Measurements from ENCODE around the gene NGEF. TPM values are rescaled to one million over a fixed set of nuclear protein-coding genes. Genes with fewer than 3 reads are reported as not detected.

NGEF gene
- total and polyA plus RNA-seq, 3 experiments from 2014 or later: 0.38 TPM; not detected in 2

DNA sequence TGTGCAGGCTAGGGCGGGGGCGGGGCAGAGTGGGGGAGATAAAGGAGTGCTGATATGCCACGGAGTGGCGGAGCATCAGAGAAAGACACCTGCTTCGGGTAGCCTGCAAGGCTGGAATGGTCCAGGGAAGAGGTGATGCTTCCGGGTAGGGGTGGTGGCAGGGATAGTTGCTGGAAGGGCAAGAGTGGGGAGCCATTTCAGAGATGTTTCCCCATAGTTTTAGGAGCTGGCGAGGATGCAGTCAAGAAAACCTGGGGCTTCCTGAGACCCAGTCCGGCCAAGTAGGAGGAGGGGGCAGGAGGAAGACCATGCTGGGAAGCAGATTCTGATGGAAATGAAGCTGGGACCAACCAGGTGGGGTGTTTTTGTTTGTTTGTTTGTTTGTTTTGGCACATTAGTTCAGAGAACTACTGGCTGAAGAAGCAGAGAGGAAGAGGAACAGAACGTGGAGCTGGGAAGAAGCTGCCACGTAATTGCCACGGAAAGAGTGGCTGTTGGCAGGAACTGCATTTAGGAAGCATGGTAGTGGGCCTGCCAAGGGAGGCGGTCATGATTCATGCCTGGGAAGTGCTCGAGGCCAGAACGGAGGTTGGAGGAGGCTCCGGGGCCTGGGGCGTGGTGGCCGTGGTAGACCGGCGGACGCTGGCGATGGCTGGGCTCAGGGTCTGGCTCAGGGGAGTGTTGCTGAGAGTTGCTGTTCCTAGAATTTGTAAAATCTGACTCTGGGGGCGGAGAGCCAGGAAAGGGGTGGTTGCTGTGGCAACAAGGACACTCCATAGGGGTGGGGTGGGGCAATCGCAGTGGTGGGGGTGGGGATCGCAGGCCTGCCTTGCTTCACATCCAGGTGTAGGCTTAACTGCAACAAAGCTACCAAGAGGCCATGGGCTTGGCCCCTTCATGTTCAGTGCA lies 38.4 kb upstream of the NGEF start:
- Histone ChIP-seq H3K4me3 (ENCODE audit: low read length) (no peak overlapping the region), H3K9me3 (ENCODE audit: low read length) (no peaks in the 10 kb centered on the region), H3K36me3 (ENCODE audit: insufficient read depth, low read length) (no peaks in the 10 kb centered on the region), H3K27me3 (ENCODE audit: insufficient read depth, low read length, poor library complexity, severe bottlenecking) (no peaks in the 10 kb centered on the region), H3K27ac (ENCODE audit: low read depth, low read length) (no peak overlapping the region), H3K4me1 (ENCODE audit: insufficient read depth, low read length) (peaks cover 16% of the 10 kb centered on the region)
- ChIA-PET CTCF (interaction anchor here (1.2 to 2.0 kb wide), 3 partner anchors 9 to 200 kb away, joined by 3 to 12 read pairs (median 3); partner anchors contain the start of genes ATG16L1 and INPP5D), POLR2A (no interaction called here)
- H3K9me3 Mint-ChIP-seq: no peaks in the 10 kb centered on the region
- peak overlapping the region in 1 of 8 donors; percentile 9 for H3K27ac Mint-ChIP-seq
- H3K4me1 Mint-ChIP-seq: peaks cover 19 to 29% (median 28%) of the 10 kb centered on the region in 3 donors
- no peaks in the 10 kb centered on the region for H3K36me3 Mint-ChIP-seq
- peaks cover 0 to 3% of the 10 kb centered on the region in 2 donors for H3K27me3 Mint-ChIP-seq
- no peak for DNase-seq
- no peak overlapping the region for H3K4me3 Mint-ChIP-seq

- CTCF ChIA-PET: interaction anchor here (0.6 to 3.5 kb wide), 4 partner anchors 11 to 202 kb away, joined by 3 to 17 read pairs (median 3); partner anchors contain the start of genes ATG16L1 and INPP5D
Measured at GRCh38 chr2:233049194-233049761, 36.2 kb upstream of the NGEF start.

GRCh38 chr2:233048569-233049193 lies 35.6 kb upstream of the NGEF start:
- peaks cover 6% of the 10 kb centered on the region for H3K4me1 ChIP-seq (ENCODE audit: insufficient read depth, low read length)
- no peaks in the 10 kb centered on the region for H3K36me3 Mint-ChIP-seq
- no peaks in the 10 kb centered on the region for H3K9me3 ChIP-seq (ENCODE audit: low read length)
- H3K9me3 Mint-ChIP-seq: no peaks in the 10 kb centered on the region
- no peaks in the 10 kb centered on the region for H3K27me3 ChIP-seq (ENCODE audit: insufficient read depth, low read length, poor library complexity, severe bottlenecking)
- POLR2A ChIA-PET: no interaction called here
- no peak overlapping the region for H3K4me3 ChIP-seq (ENCODE audit: low read length)
- H3K27me3 Mint-ChIP-seq: peaks cover 0 to under 1% of the 10 kb centered on the region in 2 donors
- peaks cover 10 to 22% (median 18%) of the 10 kb centered on the region in 3 donors for H3K4me1 Mint-ChIP-seq
- no peak for DNase-seq
- H3K36me3 ChIP-seq (ENCODE audit: insufficient read depth, low read length): no peaks in the 10 kb centered on the region
- peak overlapping the region in 3 of 8 donors; percentile 52 to 88 (median 70) for H3K27ac Mint-ChIP-seq
- CTCF ChIA-PET: interaction anchor here (0.6 to 3.5 kb wide), 2 partner anchors 11 to 203 kb away, joined by 3 to 17 read pairs; partner anchors contain the start of genes ATG16L1 and INPP5D
- H3K27ac ChIP-seq (ENCODE audit: low read depth, low read length): no peak overlapping the region
- H3K4me3 Mint-ChIP-seq: peak overlapping the region in 1 of 7 donors; percentile 57

More at GRCh38 chr2:233049194-233049761, 36.2 kb upstream of the NGEF start:
- Histone ChIP-seq H3K36me3 (ENCODE audit: insufficient read depth, low read length) (no peaks in the 10 kb centered on the region), H3K27ac (ENCODE audit: low read depth, low read length) (no peak overlapping the region), H3K27me3 (ENCODE audit: insufficient read depth, low read length, poor library complexity, severe bottlenecking) (no peaks in the 10 kb centered on the region), H3K4me3 (ENCODE audit: low read length) (no peak overlapping the region), H3K9me3 (ENCODE audit: low read length) (no peaks in the 10 kb centered on the region), H3K4me1 (ENCODE audit: insufficient read depth, low read length) (peaks cover 12% of the 10 kb centered on the region)
- peak in 2 of 5 donors; percentile 26 to 38 for DNase-seq
- Mint-ChIP-seq H3K27me3 (peaks cover 0 to 3% of the 10 kb centered on the region in 2 donors), H3K4me3 (peak overlapping the region in 4 of 7 donors; percentile 32 to 57 (median 34)), H3K9me3 (no peaks in the 10 kb centered on the region), H3K36me3 (no peaks in the 10 kb centered on the region), H3K27ac (peak overlapping the region in 4 of 8 donors; percentile 39 to 82 (median 61)), H3K4me1 (peaks cover 16 to 28% (median 24%) of the 10 kb centered on the region in 3 donors)
- POLR2A ChIA-PET: no interaction called here

GRCh38 chr2:233047667-233048066 lies 34.6 kb upstream of the NGEF start:
- H3K9me3 ChIP-seq (ENCODE audit: low read length): no peaks in the 10 kb centered on the region
- H3K4me3 ChIP-seq (ENCODE audit: low read length): no peak overlapping the region
- H3K4me3 Mint-ChIP-seq: peak overlapping the region in 1 of 7 donors; percentile 67
- H3K36me3 ChIP-seq (ENCODE audit: insufficient read depth, low read length): no peaks in the 10 kb centered on the region
- peak overlapping the region in 1 of 8 donors; percentile 94 for H3K27ac Mint-ChIP-seq
- no peaks in the 10 kb centered on the region for H3K27me3 ChIP-seq (ENCODE audit: insufficient read depth, low read length, poor library complexity, severe bottlenecking)
- H3K9me3 Mint-ChIP-seq: no peaks in the 10 kb centered on the region
- ChIA-PET POLR2A (no interaction called here), CTCF (interaction anchor here (3.5 kb wide), 1 partner anchor 12 kb away, joined by 17 read pairs; the partner anchor contains the start of gene INPP5D)
- H3K36me3 Mint-ChIP-seq: no peaks in the 10 kb centered on the region
- peaks cover 4 to 5% of the 10 kb centered on the region in 2 donors for H3K27me3 Mint-ChIP-seq
- no peak for DNase-seq
- H3K27ac ChIP-seq (ENCODE audit: low read depth, low read length): no peak overlapping the region
- peaks cover 6% of the 10 kb centered on the region for H3K4me1 ChIP-seq (ENCODE audit: insufficient read depth, low read length)
- H3K4me1 Mint-ChIP-seq: peaks cover 10 to 21% (median 18%) of the 10 kb centered on the region in 3 donors

GRCh38 chr2:233047206-233047605 lies 34.1 kb upstream of the NGEF start:
- Mint-ChIP-seq H3K9me3 (no peaks in the 10 kb centered on the region), H3K27me3 (peaks cover 4 to 8% of the 10 kb centered on the region in 2 donors), H3K4me3 (no peak overlapping the region), H3K4me1 (peaks cover 10 to 21% (median 18%) of the 10 kb centered on the region in 3 donors), H3K27ac (peak overlapping the region in 1 of 8 donors; percentile 94), H3K36me3 (no peaks in the 10 kb centered on the region)
- Histone ChIP-seq H3K4me1 (ENCODE audit: insufficient read depth, low read length) (peaks cover 6% of the 10 kb centered on the region), H3K4me3 (ENCODE audit: low read length) (no peak overlapping the region), H3K27ac (ENCODE audit: low read depth, low read length) (no peak overlapping the region), H3K27me3 (ENCODE audit: insufficient read depth, low read length, poor library complexity, severe bottlenecking) (no peaks in the 10 kb centered on the region), H3K36me3 (ENCODE audit: insufficient read depth, low read length) (no peaks in the 10 kb centered on the region), H3K9me3 (ENCODE audit: low read length) (no peaks in the 10 kb centered on the region)
- no peak for DNase-seq
- ChIA-PET POLR2A (no interaction called here), CTCF (interaction anchor here (3.5 kb wide), 1 partner anchor 13 kb away, joined by 17 read pairs; the partner anchor contains the start of gene INPP5D)

DNA sequence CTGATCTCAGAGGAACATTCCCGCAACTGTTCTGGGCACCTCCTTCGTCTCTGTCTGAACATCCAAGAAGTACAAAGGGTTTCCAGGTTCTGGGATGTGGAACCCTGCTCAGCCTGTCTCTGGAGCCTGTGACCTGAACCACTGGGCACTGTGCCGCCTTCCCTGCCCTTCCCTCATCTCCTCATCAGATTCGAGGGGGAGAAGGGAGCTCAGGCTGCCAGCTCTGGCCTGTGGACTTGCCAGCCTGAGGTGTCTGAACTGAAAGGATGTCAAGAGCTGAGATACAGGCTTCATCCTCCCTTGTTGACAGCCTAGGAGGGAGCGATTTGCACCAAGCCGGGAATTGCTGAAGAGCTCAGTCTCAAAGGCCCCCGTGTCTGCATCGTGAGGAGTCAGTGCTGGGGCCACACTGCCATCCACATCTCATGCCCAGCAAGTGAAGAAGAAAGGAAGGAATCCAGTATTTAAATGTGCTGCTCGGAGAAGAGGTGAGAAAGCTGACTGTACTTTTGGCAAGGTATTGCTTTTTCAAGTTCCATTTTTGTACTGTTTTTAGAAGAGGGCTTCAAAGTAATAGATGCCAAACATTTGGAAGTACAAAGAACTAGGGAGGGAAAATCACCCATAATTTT lies 32.0 kb upstream of the NGEF start:
- H3K27ac Mint-ChIP-seq: peak overlapping the region in 1 of 8 donors; percentile 38
- no peak overlapping the region for H3K27ac ChIP-seq (ENCODE audit: low read depth, low read length)
- H3K36me3 Mint-ChIP-seq: no peaks in the 10 kb centered on the region
- POLR2A ChIA-PET: no interaction called here
- H3K27me3 ChIP-seq (ENCODE audit: insufficient read depth, low read length, poor library complexity, severe bottlenecking): no peaks in the 10 kb centered on the region
- DNase-seq: no peak
- no peaks in the 10 kb centered on the region for H3K36me3 ChIP-seq (ENCODE audit: insufficient read depth, low read length)
- no peaks in the 10 kb centered on the region for H3K9me3 ChIP-seq (ENCODE audit: low read length)
- H3K4me3 Mint-ChIP-seq: no peak overlapping the region
- peaks cover 10 to 14% (median 14%) of the 10 kb centered on the region in 3 donors for H3K4me1 Mint-ChIP-seq
- CTCF ChIA-PET: interaction anchor here (1.6 kb wide), 1 partner anchor 9 kb away, joined by 5 read pairs; no protein-coding TSS in a partner anchor
- H3K27me3 Mint-ChIP-seq: peaks cover 10 to 11% of the 10 kb centered on the region in 2 donors
- peaks cover 6% of the 10 kb centered on the region for H3K4me1 ChIP-seq (ENCODE audit: insufficient read depth, low read length)
- H3K9me3 Mint-ChIP-seq: no peaks in the 10 kb centered on the region
- no peak overlapping the region for H3K4me3 ChIP-seq (ENCODE audit: low read length)

GRCh38 chr2:233042549-233042948 lies 29.5 kb upstream of the NGEF start:
- peaks cover 10 to 12% of the 10 kb centered on the region in 2 donors for H3K27me3 Mint-ChIP-seq
- H3K4me3 Mint-ChIP-seq: no peak overlapping the region
- no peak overlapping the region for H3K27ac ChIP-seq (ENCODE audit: low read depth, low read length)
- H3K9me3 ChIP-seq (ENCODE audit: low read length): no peaks in the 10 kb centered on the region
- ChIA-PET POLR2A (no interaction called here), CTCF (interaction anchor here (1.9 kb wide), 1 partner anchor 11 kb away, joined by 7 read pairs; no protein-coding TSS in a partner anchor)
- no peaks in the 10 kb centered on the region for H3K36me3 Mint-ChIP-seq
- no peaks in the 10 kb centered on the region for H3K4me1 ChIP-seq (ENCODE audit: insufficient read depth, low read length)
- no peak overlapping the region for H3K4me3 ChIP-seq (ENCODE audit: low read length)
- no peaks in the 10 kb centered on the region for H3K4me1 Mint-ChIP-seq
- H3K27me3 ChIP-seq (ENCODE audit: insufficient read depth, low read length, poor library complexity, severe bottlenecking): no peaks in the 10 kb centered on the region
- no peak for DNase-seq
- no peaks in the 10 kb centered on the region for H3K9me3 Mint-ChIP-seq
- no peaks in the 10 kb centered on the region for H3K36me3 ChIP-seq (ENCODE audit: insufficient read depth, low read length)
- H3K27ac Mint-ChIP-seq: no peak overlapping the region

Measured in CD8-positive, alpha-beta memory T cell (primary cell).